Keratinocyte (primary cell): Measurements from ENCODE around the gene PAX1.

Source experiments
- EZH2 ChIP-seq: IDR thresholded peaks from one replicate; pipeline ENCODE4 v1.6.1; 2012; ENCODE audit warnings: inconsistent platforms, mild to moderate bottlenecking, low read length, moderate library complexity
- TF ChIP-seq, protein P1 (sequence below), 3 experiments: IDR thresholded peaks in 1 of 3; conservative IDR thresholded peaks in 1 of 3; optimal IDR thresholded peaks in 1 of 3; 2 replicates in 2 of 3; 3 replicates in 1 of 3; pipeline versions ENCODE3 to v1.5.1; 2011; ENCODE audit warnings: low read length in 3 of 3, mild to moderate bottlenecking in 3 of 3, moderate library complexity in 2 of 3, control low read depth in 1 of 3, inconsistent platforms in 1 of 3; ENCODE audit not compliant: insufficient read depth in 2 of 3; ENCODE audit errors: extremely low read depth in 1 of 3

DNA sequence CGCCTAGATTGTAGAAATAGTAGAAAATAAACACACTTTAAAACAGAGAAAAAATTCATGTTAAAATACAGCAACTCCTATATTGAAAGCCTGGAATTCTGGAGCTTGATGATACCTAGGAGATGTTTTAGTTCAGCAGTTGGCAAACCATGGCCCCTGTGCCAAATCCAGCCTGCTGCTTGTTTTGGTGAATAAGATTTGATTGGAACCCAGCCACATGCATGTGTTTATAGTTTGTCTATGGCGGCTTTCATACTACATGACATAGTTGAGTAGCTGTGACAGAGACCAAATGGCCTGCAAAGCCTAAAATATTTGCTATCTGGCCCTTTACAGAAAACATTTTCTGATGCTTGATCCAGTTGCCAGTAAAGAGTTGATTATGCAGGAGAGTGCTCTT is 57.2 kb downstream of the PAX1 start:
- TF ChIP-seq, protein P1, sequence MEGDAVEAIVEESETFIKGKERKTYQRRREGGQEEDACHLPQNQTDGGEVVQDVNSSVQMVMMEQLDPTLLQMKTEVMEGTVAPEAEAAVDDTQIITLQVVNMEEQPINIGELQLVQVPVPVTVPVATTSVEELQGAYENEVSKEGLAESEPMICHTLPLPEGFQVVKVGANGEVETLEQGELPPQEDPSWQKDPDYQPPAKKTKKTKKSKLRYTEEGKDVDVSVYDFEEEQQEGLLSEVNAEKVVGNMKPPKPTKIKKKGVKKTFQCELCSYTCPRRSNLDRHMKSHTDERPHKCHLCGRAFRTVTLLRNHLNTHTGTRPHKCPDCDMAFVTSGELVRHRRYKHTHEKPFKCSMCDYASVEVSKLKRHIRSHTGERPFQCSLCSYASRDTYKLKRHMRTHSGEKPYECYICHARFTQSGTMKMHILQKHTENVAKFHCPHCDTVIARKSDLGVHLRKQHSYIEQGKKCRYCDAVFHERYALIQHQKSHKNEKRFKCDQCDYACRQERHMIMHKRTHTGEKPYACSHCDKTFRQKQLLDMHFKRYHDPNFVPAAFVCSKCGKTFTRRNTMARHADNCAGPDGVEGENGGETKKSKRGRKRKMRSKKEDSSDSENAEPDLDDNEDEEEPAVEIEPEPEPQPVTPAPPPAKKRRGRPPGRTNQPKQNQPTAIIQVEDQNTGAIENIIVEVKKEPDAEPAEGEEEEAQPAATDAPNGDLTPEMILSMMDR (optimal IDR thresholded peaks at IDR 0.05 in 1 of 3, IDR thresholded peaks at IDR 0.05 in 1 of 3, conservative IDR thresholded peaks at IDR 0.05 in 1 of 3; ENCODE audit: extremely low read depth in 1 of 3, insufficient read depth in 2 of 3, low read length in 3 of 3) = no peak
- no peak for TF ChIP-seq EZH2
